ENCODE measurements around the gene AP4S1. TPM values are rescaled to one million over a fixed set of nuclear protein-coding genes. Genes with fewer than 3 reads are reported as not detected.

The AP4S1 gene
- total RNA-seq, 1 experiment from 2014 or later, result 8.3 TPM

DNA sequence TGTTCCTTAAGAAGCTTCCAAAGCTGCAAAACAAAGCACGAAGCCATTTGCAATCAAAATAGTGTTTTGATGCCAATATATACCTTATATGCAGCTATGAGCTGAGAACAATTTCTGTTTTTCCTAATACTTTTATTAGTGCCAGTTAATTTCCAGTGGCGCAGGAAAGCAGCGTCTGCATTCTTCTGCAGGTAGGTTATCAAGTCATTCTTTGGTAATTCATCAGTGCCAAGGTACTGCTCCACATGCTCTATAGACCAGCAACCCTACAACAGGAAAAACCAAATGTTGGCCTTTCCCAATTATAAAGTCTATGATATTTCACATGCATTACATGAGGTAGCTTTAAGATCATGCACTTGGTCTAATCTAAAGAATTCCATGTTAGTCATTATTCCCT is 88.3 kb downstream of the AP4S1 start:
- no peak for DNase-seq
- no peaks in the 10 kb centered on the region for H3K27me3 Mint-ChIP-seq (ENCODE audit: unreplicated experiment)
- CTCF ChIA-PET, result no interaction called here
- TF ChIP-seq, protein P1, sequence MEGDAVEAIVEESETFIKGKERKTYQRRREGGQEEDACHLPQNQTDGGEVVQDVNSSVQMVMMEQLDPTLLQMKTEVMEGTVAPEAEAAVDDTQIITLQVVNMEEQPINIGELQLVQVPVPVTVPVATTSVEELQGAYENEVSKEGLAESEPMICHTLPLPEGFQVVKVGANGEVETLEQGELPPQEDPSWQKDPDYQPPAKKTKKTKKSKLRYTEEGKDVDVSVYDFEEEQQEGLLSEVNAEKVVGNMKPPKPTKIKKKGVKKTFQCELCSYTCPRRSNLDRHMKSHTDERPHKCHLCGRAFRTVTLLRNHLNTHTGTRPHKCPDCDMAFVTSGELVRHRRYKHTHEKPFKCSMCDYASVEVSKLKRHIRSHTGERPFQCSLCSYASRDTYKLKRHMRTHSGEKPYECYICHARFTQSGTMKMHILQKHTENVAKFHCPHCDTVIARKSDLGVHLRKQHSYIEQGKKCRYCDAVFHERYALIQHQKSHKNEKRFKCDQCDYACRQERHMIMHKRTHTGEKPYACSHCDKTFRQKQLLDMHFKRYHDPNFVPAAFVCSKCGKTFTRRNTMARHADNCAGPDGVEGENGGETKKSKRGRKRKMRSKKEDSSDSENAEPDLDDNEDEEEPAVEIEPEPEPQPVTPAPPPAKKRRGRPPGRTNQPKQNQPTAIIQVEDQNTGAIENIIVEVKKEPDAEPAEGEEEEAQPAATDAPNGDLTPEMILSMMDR (IDR thresholded peaks at IDR 0.05; ENCODE audit: unreplicated experiment), result no peak
- no peak overlapping the region for H3K4me3 Mint-ChIP-seq (ENCODE audit: low read depth, unreplicated experiment)
- BruUV-seq (replicated peaks), result no TSS peak
- no peaks in the 10 kb centered on the region for H3K4me1 Mint-ChIP-seq (ENCODE audit: low read depth, unreplicated experiment)
- no peaks in the 10 kb centered on the region for H3K9me3 Mint-ChIP-seq (ENCODE audit: low read depth, unreplicated experiment)
- intact Hi-C loops (cut with micrococcal nuclease; ENCODE audit: unreplicated experiment), result no loop called here
- H3K27ac Mint-ChIP-seq (ENCODE audit: unreplicated experiment), result no peak overlapping the region
- peaks cover 29% of the 10 kb centered on the region for H3K36me3 Mint-ChIP-seq (ENCODE audit: insufficient read depth, unreplicated experiment)

DNA sequence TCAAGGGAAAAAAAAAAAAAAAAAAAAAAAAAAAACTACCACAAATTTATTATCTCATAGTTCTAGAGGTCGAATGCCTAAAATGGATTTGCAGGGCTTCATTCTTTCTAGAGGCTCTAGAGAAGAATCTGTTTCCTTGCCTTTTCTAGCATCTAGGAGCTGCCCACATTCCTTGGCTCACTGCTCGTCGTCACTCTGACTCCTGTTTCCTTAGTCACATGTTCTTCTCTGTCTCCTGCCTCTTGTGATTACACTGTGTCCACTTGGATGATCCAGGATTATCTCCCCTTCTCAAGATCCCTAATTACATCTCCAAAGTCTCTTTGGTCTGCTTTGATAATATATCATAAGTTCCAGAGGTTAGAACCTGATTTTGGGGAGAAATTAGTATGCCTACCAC is 93.4 kb downstream of the AP4S1 start:
- no peaks in the 10 kb centered on the region for H3K27me3 Mint-ChIP-seq (ENCODE audit: unreplicated experiment)
- no peaks in the 10 kb centered on the region for H3K4me1 Mint-ChIP-seq (ENCODE audit: low read depth, unreplicated experiment)
- peaks cover 51% of the 10 kb centered on the region for H3K36me3 Mint-ChIP-seq (ENCODE audit: insufficient read depth, unreplicated experiment)
- intact Hi-C loops (cut with micrococcal nuclease; ENCODE audit: unreplicated experiment), result no loop called here
- no peak for DNase-seq
- CTCF ChIA-PET, result no interaction called here
- H3K4me3 Mint-ChIP-seq (ENCODE audit: low read depth, unreplicated experiment), result no peak overlapping the region
- no peak overlapping the region for H3K27ac Mint-ChIP-seq (ENCODE audit: unreplicated experiment)
- BruUV-seq (replicated peaks), result no TSS peak
- no peaks in the 10 kb centered on the region for H3K9me3 Mint-ChIP-seq (ENCODE audit: low read depth, unreplicated experiment)
- TF ChIP-seq, protein P1 (IDR thresholded peaks at IDR 0.05; ENCODE audit: unreplicated experiment), result no peak

DNA sequence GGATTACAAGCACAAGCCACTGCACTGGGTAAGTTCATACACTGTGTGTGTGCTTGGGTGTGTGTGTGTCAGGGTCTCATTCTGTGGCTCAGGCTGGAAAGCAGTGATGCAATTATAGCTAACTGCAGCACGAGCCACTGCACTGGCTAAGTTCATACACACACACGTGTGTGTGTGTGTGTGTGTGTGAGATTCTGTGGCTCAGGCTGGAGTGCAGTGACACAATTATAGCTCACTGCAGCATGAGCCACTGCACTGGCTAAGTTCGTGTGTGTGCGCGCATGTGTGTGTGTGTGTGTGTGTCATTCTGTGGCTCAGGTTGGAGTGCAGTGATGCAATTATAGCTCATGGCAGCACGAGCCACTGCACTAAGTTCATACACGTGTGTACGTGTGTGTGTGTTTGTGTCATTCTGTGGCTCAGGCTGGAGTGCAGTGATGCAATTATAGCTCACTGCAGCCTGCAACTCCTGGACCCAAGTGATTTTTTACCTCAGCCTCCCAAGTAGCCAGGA is 96.7 kb downstream of the AP4S1 start:
- Mint-ChIP-seq H3K27ac (ENCODE audit: unreplicated experiment) (no peak overlapping the region), H3K4me1 (ENCODE audit: low read depth, unreplicated experiment) (no peaks in the 10 kb centered on the region), H3K4me3 (ENCODE audit: low read depth, unreplicated experiment) (no peak overlapping the region), H3K36me3 (ENCODE audit: insufficient read depth, unreplicated experiment) (peaks cover 60% of the 10 kb centered on the region), H3K9me3 (ENCODE audit: low read depth, unreplicated experiment) (no peaks in the 10 kb centered on the region), H3K27me3 (ENCODE audit: unreplicated experiment) (no peaks in the 10 kb centered on the region)
- intact Hi-C loops (cut with micrococcal nuclease; ENCODE audit: unreplicated experiment), result no loop called here
- CTCF ChIA-PET, result no interaction called here
- TF ChIP-seq, protein P1 (IDR thresholded peaks at IDR 0.05; ENCODE audit: unreplicated experiment), result no peak
- no TSS peak for BruUV-seq (replicated peaks)
- no peak for DNase-seq

DNA sequence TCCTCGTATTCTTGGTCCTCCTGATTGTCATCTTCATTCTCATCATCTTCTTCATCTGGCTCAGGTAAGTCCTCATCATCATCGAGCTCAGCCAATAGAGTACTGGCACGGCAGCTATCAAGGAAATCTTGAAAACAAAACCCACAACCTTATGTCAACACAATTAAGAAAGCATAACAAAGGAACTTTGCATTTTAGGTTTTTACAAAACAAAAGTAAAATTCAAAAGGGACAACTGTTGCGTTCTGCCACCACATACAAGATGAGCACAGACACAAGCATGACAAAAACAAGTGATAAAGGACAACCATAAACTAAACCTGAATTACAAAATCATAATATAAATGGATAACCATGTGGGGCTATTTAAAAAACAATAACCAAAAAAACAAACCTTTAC is 97.5 kb downstream of the AP4S1 start:
- TF ChIP-seq, protein P1 (IDR thresholded peaks at IDR 0.05; ENCODE audit: unreplicated experiment), result no peak
- Mint-ChIP-seq H3K36me3 (ENCODE audit: insufficient read depth, unreplicated experiment) (peaks cover 52% of the 10 kb centered on the region), H3K4me3 (ENCODE audit: low read depth, unreplicated experiment) (no peak overlapping the region), H3K27me3 (ENCODE audit: unreplicated experiment) (no peaks in the 10 kb centered on the region), H3K9me3 (ENCODE audit: low read depth, unreplicated experiment) (no peaks in the 10 kb centered on the region), H3K27ac (ENCODE audit: unreplicated experiment) (peak overlapping the region; percentile 2), H3K4me1 (ENCODE audit: low read depth, unreplicated experiment) (no peaks in the 10 kb centered on the region)
- DNase-seq, result no peak
- intact Hi-C loops (cut with micrococcal nuclease; ENCODE audit: unreplicated experiment), result no loop called here
- CTCF ChIA-PET, result no interaction called here
- no TSS peak for BruUV-seq (replicated peaks)
